Activated CD4-positive, alpha-beta memory T cell treated with anti-CD3 and anti-CD28 coated beads for 36 hours (primary cell): ENCODE measurements around the gene SKIDA1. TPM values are rescaled to one million over a fixed set of nuclear protein-coding genes. Genes with fewer than 3 reads are reported as not detected.

ENCODE experiments used
- CTCF ChIA-PET: fragments of 350-600 bp; sonication (Branson Sonifier 250); formaldehyde crosslinking; loops from one replicate; lab custom pipeline; 2021; ENCODE audit warnings: antibody characterized with exemption, inconsistent platforms; lab: Charles Lee
- POLR2A ChIA-PET: fragments of 350-600 bp; sonication (Branson Sonifier 250); formaldehyde crosslinking; loops from one replicate; lab custom pipeline; 2021; ENCODE audit warnings: antibody characterized with exemption; lab: Charles Lee
- DNase-seq: peaks from one replicate; pipeline ENCODE4 v3.0.0-alpha.2; 2020
- H3K27ac Mint-ChIP-seq: one replicate; pipeline ENCODE4 v1.8.0; 2021; ENCODE audit warnings: mixed read lengths
- H3K27me3 Mint-ChIP-seq: one replicate; pipeline ENCODE4 v1.8.0; 2021; ENCODE audit warnings: mixed read lengths
- H3K36me3 Mint-ChIP-seq: one replicate; pipeline ENCODE4 v1.8.0; 2021; ENCODE audit warnings: mixed read lengths
- H3K4me1 Mint-ChIP-seq: one replicate; pipeline ENCODE4 v1.8.0; 2021; ENCODE audit warnings: low read depth, mixed read lengths
- H3K4me3 Mint-ChIP-seq: one replicate; pipeline ENCODE4 v1.8.0; 2021; ENCODE audit warnings: mild to moderate bottlenecking, mixed read lengths
- H3K9me3 Mint-ChIP-seq: one replicate; pipeline ENCODE4 v1.8.0; 2021; ENCODE audit warnings: mixed read lengths
- intact Hi-C: fragments of 100-400 bp; cut with micrococcal nuclease; formaldehyde crosslinking; loops from one replicate; pipeline ENCODE4 v1.15.1; 2023
- total RNA-seq, 2 experiments: library from RNA; stranded (reverse); gene quantifications; one replicate each; pipeline ENCODE4 v1.2.3, GENCODE V29; 2021

The SKIDA1 gene
- total RNA-seq, 2 experiments from 2014 or later = 0.07 to 0.21 TPM

- no peak overlapping the region for H3K4me3 Mint-ChIP-seq
- H3K27ac Mint-ChIP-seq = no peak overlapping the region
- POLR2A ChIA-PET = interaction anchor here (0.6 kb wide), 1 partner anchor 437 kb away, joined by 3 read pairs; no protein-coding TSS in a partner anchor
- intact Hi-C loops = no loop called here
- H3K9me3 Mint-ChIP-seq = no peaks in the 10 kb centered on the region
- H3K4me1 Mint-ChIP-seq = peaks cover under 1% of the 10 kb centered on the region
- H3K36me3 Mint-ChIP-seq = no peaks in the 10 kb centered on the region
- no peak for DNase-seq
- CTCF ChIA-PET = interaction anchor here (1.0 to 1.7 kb wide), 2 partner anchors 8 to 234 kb away, joined by 3 to 4 read pairs; no protein-coding TSS in a partner anchor
- peaks cover 19% of the 10 kb centered on the region for H3K27me3 Mint-ChIP-seq
Measured at GRCh38 chr10:21488957-21489446, 36.5 kb downstream of the SKIDA1 start.

GRCh38 chr10:21488246-21488956 is 37.1 kb downstream of the SKIDA1 start:
- Mint-ChIP-seq H3K27ac (no peak overlapping the region), H3K36me3 (no peaks in the 10 kb centered on the region), H3K4me1 (no peaks in the 10 kb centered on the region), H3K9me3 (no peaks in the 10 kb centered on the region), H3K4me3 (no peak overlapping the region), H3K27me3 (peaks cover 14% of the 10 kb centered on the region)
- POLR2A ChIA-PET = interaction anchor here (0.6 kb wide), 1 partner anchor 436 kb away, joined by 3 read pairs; no protein-coding TSS in a partner anchor
- DNase-seq = no peak
- intact Hi-C loops = no loop called here
- CTCF ChIA-PET = interaction anchor here (0.9 to 1.7 kb wide), 2 partner anchors 9 to 185 kb away, joined by 3 to 4 read pairs; no protein-coding TSS in a partner anchor

- Mint-ChIP-seq H3K4me3 (no peak overlapping the region), H3K27me3 (peaks cover 13% of the 10 kb centered on the region), H3K9me3 (no peaks in the 10 kb centered on the region), H3K36me3 (no peaks in the 10 kb centered on the region), H3K27ac (no peak overlapping the region), H3K4me1 (no peaks in the 10 kb centered on the region)
- CTCF ChIA-PET = interaction anchor here (0.9 to 1.7 kb wide), 2 partner anchors 10 to 185 kb away, joined by 3 to 4 read pairs; no protein-coding TSS in a partner anchor
- intact Hi-C loops = no loop called here
- no peak for DNase-seq
- POLR2A ChIA-PET = no interaction called here
Measured at GRCh38 chr10:21487416-21488180, 37.9 kb downstream of the SKIDA1 start.

- no peaks in the 10 kb centered on the region for H3K4me1 Mint-ChIP-seq
- H3K9me3 Mint-ChIP-seq = no peaks in the 10 kb centered on the region
- DNase-seq = no peak
- H3K27me3 Mint-ChIP-seq = peaks cover 3% of the 10 kb centered on the region
- H3K27ac Mint-ChIP-seq = no peak overlapping the region
- no peak overlapping the region for H3K4me3 Mint-ChIP-seq
- ChIA-PET POLR2A (no interaction called here), CTCF (no interaction called here)
- intact Hi-C loops = no loop called here
- no peaks in the 10 kb centered on the region for H3K36me3 Mint-ChIP-seq
Measured at GRCh38 chr10:21482821-21483220, 42.7 kb downstream of the SKIDA1 start.

GRCh38 chr10:21481407-21481806 is 44.1 kb downstream of the SKIDA1 start:
- POLR2A ChIA-PET = no interaction called here
- Mint-ChIP-seq H3K27me3 (no peaks in the 10 kb centered on the region), H3K4me3 (no peak overlapping the region), H3K9me3 (no peaks in the 10 kb centered on the region), H3K4me1 (no peaks in the 10 kb centered on the region), H3K36me3 (no peaks in the 10 kb centered on the region), H3K27ac (no peak overlapping the region)
- no peak for DNase-seq
- CTCF ChIA-PET = no interaction called here
- intact Hi-C loops = no loop called here

- POLR2A ChIA-PET = no interaction called here
- H3K4me3 Mint-ChIP-seq = no peak overlapping the region
- H3K4me1 Mint-ChIP-seq = no peaks in the 10 kb centered on the region
- intact Hi-C loops = no loop called here
- DNase-seq = no peak
- no peak overlapping the region for H3K27ac Mint-ChIP-seq
- no peaks in the 10 kb centered on the region for H3K9me3 Mint-ChIP-seq
- H3K27me3 Mint-ChIP-seq = no peaks in the 10 kb centered on the region
- H3K36me3 Mint-ChIP-seq = no peaks in the 10 kb centered on the region
- CTCF ChIA-PET = no interaction called here
Measured at GRCh38 chr10:21479570-21480315, 45.7 kb downstream of the SKIDA1 start.

GRCh38 chr10:21475393-21475792 is 50.1 kb downstream of the SKIDA1 start:
- Mint-ChIP-seq H3K27me3 (no peaks in the 10 kb centered on the region), H3K36me3 (no peaks in the 10 kb centered on the region), H3K4me1 (no peaks in the 10 kb centered on the region), H3K9me3 (no peaks in the 10 kb centered on the region), H3K27ac (no peak overlapping the region), H3K4me3 (no peak overlapping the region)
- ChIA-PET POLR2A (no interaction called here), CTCF (interaction anchor here (0.8 kb wide), 1 partner anchor 16 kb away, joined by 4 read pairs; no protein-coding TSS in a partner anchor)
- intact Hi-C loops = no loop called here
- DNase-seq = no peak

GRCh38 chr10:21473541-21473940 is 51.9 kb downstream of the SKIDA1 start:
- no peaks in the 10 kb centered on the region for H3K27me3 Mint-ChIP-seq
- CTCF ChIA-PET = no interaction called here
- DNase-seq = no peak
- H3K36me3 Mint-ChIP-seq = no peaks in the 10 kb centered on the region
- no peaks in the 10 kb centered on the region for H3K4me1 Mint-ChIP-seq
- no peaks in the 10 kb centered on the region for H3K9me3 Mint-ChIP-seq
- intact Hi-C loops = no loop called here
- H3K4me3 Mint-ChIP-seq = no peak overlapping the region
- POLR2A ChIA-PET = no interaction called here
- no peak overlapping the region for H3K27ac Mint-ChIP-seq

GRCh38 chr10:21473135-21473534 is 52.3 kb downstream of the SKIDA1 start:
- DNase-seq = no peak
- Mint-ChIP-seq H3K27ac (no peak overlapping the region), H3K9me3 (no peaks in the 10 kb centered on the region), H3K36me3 (no peaks in the 10 kb centered on the region), H3K4me1 (no peaks in the 10 kb centered on the region), H3K4me3 (no peak overlapping the region), H3K27me3 (no peaks in the 10 kb centered on the region)
- intact Hi-C loops = no loop called here
- ChIA-PET CTCF (no interaction called here), POLR2A (no interaction called here)

GRCh38 chr10:21468086-21468485 is 57.4 kb downstream of the SKIDA1 start:
- intact Hi-C loops = no loop called here
- Mint-ChIP-seq H3K9me3 (no peaks in the 10 kb centered on the region), H3K27ac (no peak overlapping the region), H3K36me3 (no peaks in the 10 kb centered on the region), H3K27me3 (peaks cover 4% of the 10 kb centered on the region), H3K4me3 (no peak overlapping the region), H3K4me1 (no peaks in the 10 kb centered on the region)
- POLR2A ChIA-PET = no interaction called here
- CTCF ChIA-PET = interaction anchor here (0.6 to 1.2 kb wide), 2 partner anchors 10 to 804 kb away, joined by 3 read pairs; no protein-coding TSS in a partner anchor
- no peak for DNase-seq

- Mint-ChIP-seq H3K27me3 (peaks cover 6% of the 10 kb centered on the region), H3K4me1 (no peaks in the 10 kb centered on the region), H3K4me3 (no peak overlapping the region), H3K27ac (no peak overlapping the region), H3K36me3 (no peaks in the 10 kb centered on the region), H3K9me3 (no peaks in the 10 kb centered on the region)
- POLR2A ChIA-PET = no interaction called here
- CTCF ChIA-PET = interaction anchor here (0.6 to 1.2 kb wide), 2 partner anchors 9 to 804 kb away, joined by 3 read pairs; no protein-coding TSS in a partner anchor
- no peak for DNase-seq
- intact Hi-C loops = no loop called here
Measured at GRCh38 chr10:21467633-21468032, 57.8 kb downstream of the SKIDA1 start.

GRCh38 chr10:21464134-21464533 is 61.3 kb downstream of the SKIDA1 start:
- H3K36me3 Mint-ChIP-seq = no peaks in the 10 kb centered on the region
- H3K27me3 Mint-ChIP-seq = peaks cover 7% of the 10 kb centered on the region
- no peaks in the 10 kb centered on the region for H3K4me1 Mint-ChIP-seq
- H3K27ac Mint-ChIP-seq = no peak overlapping the region
- ChIA-PET CTCF (no interaction called here), POLR2A (no interaction called here)
- intact Hi-C loops = no loop called here
- DNase-seq = no peak
- no peak overlapping the region for H3K4me3 Mint-ChIP-seq
- no peaks in the 10 kb centered on the region for H3K9me3 Mint-ChIP-seq
